HepG2 (cell line): ENCODE results near the gene MYCBPAP. TPM values are rescaled to one million over a fixed set of nuclear protein-coding genes. Genes with fewer than 3 reads are reported as not detected.

Source experiments
- ATF7 ChIP-seq, 2 experiments: fragments of 450-650 bp in 1 of 2; sonication (generic) in 1 of 2; formaldehyde crosslinking in 1 of 2; IDR thresholded peaks; 2 replicates each; pipeline versions ENCODE4 v1.4.0 to v1.6.1; 2016 to 2020; ENCODE audit warnings: antibody characterized with exemption in 1 of 2, mild to moderate bottlenecking in 1 of 2, missing genetic modification reagents in 1 of 2
- CBX1 ChIP-seq: IDR thresholded peaks from one replicate; pipeline ENCODE4 v1.6.1; 2016; ENCODE audit warnings: antibody characterized with exemption, low read depth
- ESRRA ChIP-seq: sonication (generic); formaldehyde crosslinking; IDR thresholded peaks from 2 replicates; pipeline ENCODE4 v1.5.1; 2020; ENCODE audit warnings: mild to moderate bottlenecking, low read depth, missing genetic modification reagents
- FOXC1 ChIP-seq: sonication (generic); formaldehyde crosslinking; IDR thresholded peaks from 2 replicates; pipeline ENCODE4 v1.8.0; 2022; ENCODE audit warnings: mild to moderate bottlenecking, missing genetic modification reagents, borderline replicate concordance
- ISX ChIP-seq: sonication (generic); formaldehyde crosslinking; conservative IDR thresholded peaks from 2 replicates; pipeline ENCODE4 v1.5.0; 2020; ENCODE audit warnings: missing genetic modification reagents
- NBN ChIP-seq: fragments of 450-650 bp; conservative IDR thresholded peaks from 2 replicates; pipeline ENCODE4 v1.6.1; 2017
- NR2F1 ChIP-seq, 2 experiments: fragments of 450-650 bp in 1 of 2; formaldehyde crosslinking in 1 of 2; IDR thresholded peaks; 2 replicates each; pipeline versions ENCODE4 v1.5.0 to v1.6.1; 2016 to 2020; ENCODE audit warnings: mild to moderate bottlenecking in 1 of 2, missing compliant biosample characterization in 1 of 2, missing genetic modification reagents in 1 of 2, moderate library complexity in 1 of 2
- NR2F6 ChIP-seq, 2 experiments: IDR thresholded peaks; 2 replicates each; pipeline ENCODE4 v1.6.1; 2016; ENCODE audit warnings: antibody characterized with exemption in 1 of 2, mild to moderate bottlenecking in 1 of 2
- RARG ChIP-seq: sonication (generic); formaldehyde crosslinking; IDR thresholded peaks from 2 replicates; pipeline ENCODE4 v1.4.0; 2020; ENCODE audit warnings: low read depth, mild to moderate bottlenecking, missing genetic modification reagents
- ZBTB33 ChIP-seq: sonication (generic); formaldehyde crosslinking; IDR thresholded peaks from 2 replicates; pipeline ENCODE4 v1.4.0; 2020; ENCODE audit warnings: missing genetic modification reagents
- ZNF263 ChIP-seq: sonication (generic); formaldehyde crosslinking; IDR thresholded peaks from 2 replicates; pipeline ENCODE4 v1.4.0; 2020; ENCODE audit warnings: missing genetic modification reagents
- ZNF407 ChIP-seq: sonication (generic); formaldehyde crosslinking; IDR thresholded peaks from one replicate; pipeline ENCODE4 v1.5.1; 2020; ENCODE audit warnings: mild to moderate bottlenecking, missing genetic modification reagents; ENCODE audit errors: not compliant biosample characterization
- ZNF441 ChIP-seq: sonication (generic); formaldehyde crosslinking; IDR thresholded peaks from 2 replicates; pipeline ENCODE4 v1.7.0; 2021; ENCODE audit warnings: missing genetic modification reagents, borderline replicate concordance
- ZNF619 ChIP-seq: sonication (generic); formaldehyde crosslinking; IDR thresholded peaks from 2 replicates; pipeline ENCODE4 v1.4.0; 2020; ENCODE audit warnings: mild to moderate bottlenecking, missing genetic modification reagents
- ZNF709 ChIP-seq: sonication (generic); formaldehyde crosslinking; IDR thresholded peaks from 2 replicates; pipeline ENCODE4 v1.5.0; 2020; ENCODE audit warnings: mild to moderate bottlenecking, missing genetic modification reagents
- ZSCAN30 ChIP-seq: sonication (generic); formaldehyde crosslinking; IDR thresholded peaks from 2 replicates; pipeline ENCODE4 v1.5.0; 2020; ENCODE audit warnings: mild to moderate bottlenecking, missing genetic modification reagents
- polyA plus RNA-seq, 8 experiments: library from polyadenylated mRNA; depleted of rRNA in 3 of 8; stranded (reverse) in 7 of 8; unstranded in 1 of 8; fragments of >200 nt; fragmentation: Illumina TruSeq in 4 of 8; extraction: Trizol in 4 of 8; gene quantifications; 2 replicates each; pipeline versions ENCODE4 v1.2.1 to v1.2.3, GENCODE V29; 2011 to 2016; ENCODE audit warnings: low read depth in 4 of 8, missing spikeins in 1 of 8, mixed read lengths in 1 of 8; ENCODE audit not compliant: insufficient read depth in 1 of 8
- total RNA-seq, 5 experiments: library from RNA; depleted of rRNA; stranded (reverse); fragments of >200 nt; fragmentation: Illumina TruSeq; extraction: Trizol; gene quantifications; 2 replicates each; pipeline ENCODE4 v1.2.3, GENCODE V29; 2016; ENCODE audit warnings: low read depth in 1 of 5

MYCBPAP gene
- total and polyA plus RNA-seq, 2 of the 13 experiments (the other 11 are each of a cell fraction or from before 2014, with no cell fraction given): 0.22 to 0.24 TPM

GRCh38 chr17:50479522-50480141, 28.6 kb upstream of the MYCBPAP start (continued):
- TF ChIP-seq ZNF619 (CRISPR knock-in tag): no peak
- no peak for TF ChIP-seq CBX1
- no peak for TF ChIP-seq ZNF709
- TF ChIP-seq ZSCAN30 (CRISPR knock-in tag): no peak
- no peak for TF ChIP-seq RARG (CRISPR knock-in tag)
- TF ChIP-seq FOXC1: peak; percentile 36; the same call in 1 of the 2 replicates
- no peak for TF ChIP-seq NR2F6 (IDR thresholded peaks at IDR 0.05)
- peak; percentile 54; the same call in 1 of the 2 replicates for TF ChIP-seq NR2F6 (CRISPR knock-in tag; IDR thresholded peaks at IDR 0.05)
- no peak for TF ChIP-seq NR2F1 (CRISPR knock-in tag; IDR thresholded peaks at IDR 0.05)
- TF ChIP-seq ZNF441 (CRISPR knock-in tag): no peak
- TF ChIP-seq ATF7 (IDR thresholded peaks at IDR 0.05): no peak
- no peak for TF ChIP-seq ATF7 (CRISPR knock-in tag; IDR thresholded peaks at IDR 0.05)
- TF ChIP-seq ISX (CRISPR knock-in tag): no peak
- TF ChIP-seq ZNF407: no peak
- no peak for TF ChIP-seq ESRRA (CRISPR knock-in tag)
- TF ChIP-seq ZBTB33 (CRISPR knock-in tag): 0 out of 2 replicates have a peak, but pooled peaks have one; percentile 32
- no peak for TF ChIP-seq ZNF263 (CRISPR knock-in tag)
- no peak for TF ChIP-seq NBN
